Astrocyte (in vitro differentiated cells and primary cell): ENCODE results near the gene LRRTM3. TPM values are rescaled to one million over a fixed set of nuclear protein-coding genes. Genes with fewer than 3 reads are reported as not detected.

ENCODE experiments used
- DNase-seq: peaks from one replicate; pipeline ENCODE4 v3.0.0-alpha.2; 2010; ENCODE audit warnings: low read depth
- FAIRE-seq: peaks from 2 replicates; lab custom pipeline; 2011; peaks lifted over from hg19 to GRCh38; lab: Jason Lieb, UNC
- H2AFZ ChIP-seq: 2 replicates; pipeline ENCODE4 v1.6.0; 2012; ENCODE audit warnings: low read depth, low read length, inconsistent platforms
- H3K27ac ChIP-seq: 2 replicates; pipeline ENCODE4 v1.5.1; 2011; ENCODE audit warnings: low read depth, low read length, inconsistent platforms
- H3K27me3 ChIP-seq: 2 replicates; pipeline ENCODE4 v1.6.0; 2011; ENCODE audit warnings: low read length, inconsistent platforms; ENCODE audit not compliant: insufficient read depth
- H3K36me3 ChIP-seq: 2 replicates; pipeline ENCODE4 v1.5.1; 2011; ENCODE audit warnings: low read length, inconsistent platforms; ENCODE audit not compliant: insufficient read depth
- H3K4me1 ChIP-seq: 2 replicates; pipeline ENCODE4 v1.5.1; 2011; ENCODE audit warnings: low read length, inconsistent platforms; ENCODE audit not compliant: insufficient read depth
- H3K4me2 ChIP-seq: 2 replicates; pipeline ENCODE4 v1.6.0; 2012; ENCODE audit warnings: low read length, inconsistent platforms
- H3K4me3 ChIP-seq: 2 replicates; pipeline ENCODE4 v1.5.1; 2011; ENCODE audit warnings: low read depth, mild to moderate bottlenecking, low read length, inconsistent platforms; ENCODE audit not compliant: insufficient read depth
- H3K79me2 ChIP-seq: 2 replicates; pipeline ENCODE4 v1.6.0; 2012; ENCODE audit warnings: mild to moderate bottlenecking, low read length, inconsistent platforms; ENCODE audit not compliant: insufficient read depth
- H3K9ac ChIP-seq: 2 replicates; pipeline ENCODE4 v1.6.0; 2012; ENCODE audit warnings: mild to moderate bottlenecking, low read length, inconsistent platforms
- H3K9me3 ChIP-seq: 2 replicates; pipeline ENCODE4 v1.5.1; 2012; ENCODE audit warnings: low read depth, mild to moderate bottlenecking, low read length, inconsistent platforms; ENCODE audit not compliant: insufficient read depth
- H4K20me1 ChIP-seq: 2 replicates; pipeline ENCODE4 v1.6.0; 2012; ENCODE audit warnings: low read length, inconsistent platforms; ENCODE audit not compliant: insufficient read depth
- H3K27ac Mint-ChIP-seq: one replicate; pipeline ENCODE4 v1.8.0; 2021; ENCODE audit warnings: mild to moderate bottlenecking, mixed read lengths; ENCODE audit not compliant: unreplicated experiment
- H3K27me3 Mint-ChIP-seq: one replicate; pipeline ENCODE4 v1.8.0; 2021; ENCODE audit warnings: low read depth, mixed read lengths; ENCODE audit not compliant: unreplicated experiment
- H3K36me3 Mint-ChIP-seq: one replicate; pipeline ENCODE4 v1.8.0; 2021; ENCODE audit warnings: low read depth, mixed read lengths; ENCODE audit not compliant: unreplicated experiment
- H3K4me1 Mint-ChIP-seq: one replicate; pipeline ENCODE4 v1.8.0; 2021; ENCODE audit warnings: low read depth, mixed read lengths; ENCODE audit not compliant: unreplicated experiment
- H3K4me3 Mint-ChIP-seq: one replicate; pipeline ENCODE4 v1.8.0; 2021; ENCODE audit warnings: mild to moderate bottlenecking, moderate library complexity, mixed read lengths; ENCODE audit not compliant: unreplicated experiment
- H3K9me3 Mint-ChIP-seq: one replicate; pipeline ENCODE4 v1.8.0; 2021; ENCODE audit warnings: mild to moderate bottlenecking, mixed read lengths; ENCODE audit not compliant: unreplicated experiment
- EZH2 ChIP-seq: IDR thresholded peaks from 2 replicates; pipeline ENCODE4 v1.6.1; 2012; ENCODE audit warnings: mild to moderate bottlenecking, low read length, inconsistent platforms; ENCODE audit not compliant: insufficient read depth
- total RNA-seq: library from RNA; stranded (reverse); gene quantifications from 2 replicates; pipeline ENCODE4 v1.2.1, GENCODE V29; 2021
- TF ChIP-seq, protein P1 (sequence below): IDR thresholded peaks from 2 replicates; pipeline ENCODE4 v1.5.1; 2011; ENCODE audit warnings: low read depth, mild to moderate bottlenecking, inconsistent platforms, low read length, moderate library complexity; ENCODE audit not compliant: insufficient read depth

Gene LRRTM3
- total RNA-seq, 1 donor from 2014 or later: 0.09 TPM

- Mint-ChIP-seq H3K27ac (no peak overlapping the region), H3K27me3 (peaks cover 19% of the 10 kb centered on the region), H3K4me3 (no peak overlapping the region), H3K4me1 (peaks cover 9% of the 10 kb centered on the region), H3K36me3 (no peaks in the 10 kb centered on the region), H3K9me3 (no peaks in the 10 kb centered on the region)
- no peak for TF ChIP-seq EZH2
- TF ChIP-seq, protein P1, sequence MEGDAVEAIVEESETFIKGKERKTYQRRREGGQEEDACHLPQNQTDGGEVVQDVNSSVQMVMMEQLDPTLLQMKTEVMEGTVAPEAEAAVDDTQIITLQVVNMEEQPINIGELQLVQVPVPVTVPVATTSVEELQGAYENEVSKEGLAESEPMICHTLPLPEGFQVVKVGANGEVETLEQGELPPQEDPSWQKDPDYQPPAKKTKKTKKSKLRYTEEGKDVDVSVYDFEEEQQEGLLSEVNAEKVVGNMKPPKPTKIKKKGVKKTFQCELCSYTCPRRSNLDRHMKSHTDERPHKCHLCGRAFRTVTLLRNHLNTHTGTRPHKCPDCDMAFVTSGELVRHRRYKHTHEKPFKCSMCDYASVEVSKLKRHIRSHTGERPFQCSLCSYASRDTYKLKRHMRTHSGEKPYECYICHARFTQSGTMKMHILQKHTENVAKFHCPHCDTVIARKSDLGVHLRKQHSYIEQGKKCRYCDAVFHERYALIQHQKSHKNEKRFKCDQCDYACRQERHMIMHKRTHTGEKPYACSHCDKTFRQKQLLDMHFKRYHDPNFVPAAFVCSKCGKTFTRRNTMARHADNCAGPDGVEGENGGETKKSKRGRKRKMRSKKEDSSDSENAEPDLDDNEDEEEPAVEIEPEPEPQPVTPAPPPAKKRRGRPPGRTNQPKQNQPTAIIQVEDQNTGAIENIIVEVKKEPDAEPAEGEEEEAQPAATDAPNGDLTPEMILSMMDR: peak; percentile 89
- H3K36me3 ChIP-seq: no peaks in the 10 kb centered on the region
- H3K9me3 ChIP-seq: no peaks in the 10 kb centered on the region
- peak; percentile 48 for DNase-seq
- no peak overlapping the region for H3K4me2 ChIP-seq
- H3K27me3 ChIP-seq: peaks cover 33% of the 10 kb centered on the region
- H4K20me1 ChIP-seq: no peaks in the 10 kb centered on the region
- H3K27ac ChIP-seq: no peak overlapping the region
- H3K4me1 ChIP-seq: no peaks in the 10 kb centered on the region
- H3K9ac ChIP-seq: no peak overlapping the region
- H3K79me2 ChIP-seq: no peaks in the 10 kb centered on the region
- FAIRE-seq: peak; percentile 84
- no peak overlapping the region for H2AFZ ChIP-seq
- no peak overlapping the region for H3K4me3 ChIP-seq
These were observed 5.6 kb downstream of the LRRTM3 start for GRCh38 chr10:66931340-66931948.

- Mint-ChIP-seq H3K4me3 (no peak overlapping the region), H3K4me1 (peaks cover 9% of the 10 kb centered on the region), H3K27ac (no peak overlapping the region)
These were observed 6.1 kb downstream of the LRRTM3 start for GRCh38 chr10:66931949-66932343.

DNA sequence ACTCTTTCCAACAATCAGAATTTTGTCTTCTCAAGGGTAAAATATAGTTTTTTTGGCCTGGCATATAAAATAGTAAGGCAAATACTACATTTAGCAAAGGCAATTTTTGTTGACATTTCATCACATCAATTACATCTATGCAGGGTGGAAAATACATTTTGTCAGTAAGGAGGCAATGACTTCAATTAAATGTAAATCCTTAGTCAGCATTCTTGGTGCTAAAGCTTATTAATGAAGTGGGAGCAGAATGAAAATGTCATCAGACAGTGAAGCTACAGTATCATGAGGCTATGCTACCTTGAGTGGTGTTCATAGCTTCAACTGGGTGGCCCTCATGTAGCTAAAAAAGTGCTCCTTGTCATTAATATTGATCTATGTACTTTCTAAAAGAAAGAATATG, 8.9 kb downstream of the LRRTM3 start:
- FAIRE-seq: no peak
- Mint-ChIP-seq H3K27me3 (no peaks in the 10 kb centered on the region), H3K9me3 (no peaks in the 10 kb centered on the region), H3K36me3 (no peaks in the 10 kb centered on the region), H3K4me3 (no peak overlapping the region), H3K4me1 (peaks cover 3% of the 10 kb centered on the region), H3K27ac (no peak overlapping the region)
- Histone ChIP-seq H3K4me1 (no peaks in the 10 kb centered on the region), H3K9me3 (no peaks in the 10 kb centered on the region), H3K79me2 (no peaks in the 10 kb centered on the region), H4K20me1 (no peaks in the 10 kb centered on the region), H3K27me3 (peaks cover 1% of the 10 kb centered on the region), H3K4me3 (no peak overlapping the region), H3K36me3 (no peaks in the 10 kb centered on the region), H2AFZ (no peak overlapping the region), H3K4me2 (no peak overlapping the region), H3K9ac (no peak overlapping the region), H3K27ac (no peak overlapping the region)
- no peak for TF ChIP-seq EZH2
- TF ChIP-seq, protein P1: no peak
- DNase-seq: no peak

More at GRCh38 chr10:66931949-66932343, 6.1 kb downstream of the LRRTM3 start:
- no peaks in the 10 kb centered on the region for H3K79me2 ChIP-seq
- H3K9ac ChIP-seq: no peak overlapping the region
- H3K27me3 ChIP-seq: peaks cover 29% of the 10 kb centered on the region
- Mint-ChIP-seq H3K27me3 (peaks cover 19% of the 10 kb centered on the region), H3K9me3 (no peaks in the 10 kb centered on the region), H3K36me3 (no peaks in the 10 kb centered on the region)
- DNase-seq (no peak), FAIRE-seq (no peak)
- H3K27ac ChIP-seq: no peak overlapping the region
- H3K4me2 ChIP-seq: no peak overlapping the region
- no peaks in the 10 kb centered on the region for H3K9me3 ChIP-seq
- H3K4me3 ChIP-seq: no peak overlapping the region
- no peak for TF ChIP-seq EZH2
- TF ChIP-seq, protein P1: no peak
- no peaks in the 10 kb centered on the region for H3K4me1 ChIP-seq
- H4K20me1 ChIP-seq: no peaks in the 10 kb centered on the region
- no peak overlapping the region for H2AFZ ChIP-seq
- no peaks in the 10 kb centered on the region for H3K36me3 ChIP-seq
